PC-9 (cell line): ENCODE results near the gene RAB11A. TPM values are rescaled to one million over a fixed set of nuclear protein-coding genes. Genes with fewer than 3 reads are reported as not detected.

Experiments used
- BruUV-seq: library from RNA; stranded (reverse); fragments of 400-500 nt; replicated peaks from 2 replicates; lab custom pipeline; 2021; lab: Mats Ljungman, UMichigan
- CTCF ChIA-PET: fragments of 300-600 bp; sonication (Branson Sonifier 250); formaldehyde crosslinking; loops from one replicate; lab custom pipeline; 2022; ENCODE audit warnings: antibody characterized with exemption; lab: Charles Lee
- POLR2A ChIA-PET: fragments of 300-600 bp; sonication (Branson Sonifier 250); formaldehyde crosslinking; loops from one replicate; lab custom pipeline; 2022; ENCODE audit warnings: antibody characterized with exemption; ENCODE audit not compliant: unreplicated experiment; lab: Charles Lee
- DNase-seq, 2 experiments: peaks; one replicate each; pipeline versions ENCODE4 v3.0.0 to v3.0.0-alpha.2; 2015 to 2022; ENCODE audit warnings: mixed read lengths in 1 of 2
- H2AFZ ChIP-seq: fragments of 200-600 bp; sonication (generic); 2 replicates; pipeline ENCODE4 v1.8.1; 2017; ENCODE audit warnings: antibody characterized with exemption
- H3F3A ChIP-seq: fragments of 200-600 bp; sonication (generic); 2 replicates; pipeline ENCODE4 v1.8.1; 2017; ENCODE audit warnings: antibody characterized with exemption, mild to moderate bottlenecking, low read depth; ENCODE audit not compliant: insufficient read depth
- H3K27ac ChIP-seq: fragments of 200-600 bp; sonication (generic); 2 replicates; pipeline ENCODE4 v1.6.1; 2016; ENCODE audit warnings: mixed run types
- H3K27me3 ChIP-seq: fragments of 200-600 bp; sonication (generic); 2 replicates; pipeline ENCODE4 v1.6.1; 2016; ENCODE audit warnings: low read depth, mixed run types; ENCODE audit not compliant: insufficient read depth
- H3K36me3 ChIP-seq: fragments of 200-600 bp; sonication (generic); 2 replicates; pipeline ENCODE4 v1.6.1; 2016; ENCODE audit warnings: low read depth, mixed run types
- H3K4me1 ChIP-seq: fragments of 200-600 bp; sonication (generic); replicated peaks from 2 replicates; pipeline ENCODE4 v1.6.1; 2016; ENCODE audit warnings: mixed run types; ENCODE audit not compliant: insufficient read depth
- H3K4me2 ChIP-seq: fragments of 200-600 bp; sonication (generic); 2 replicates; pipeline ENCODE4 v1.6.1; 2017; ENCODE audit warnings: mixed run types
- H3K4me3 ChIP-seq: fragments of 200-600 bp; sonication (generic); 2 replicates; pipeline ENCODE4 v1.6.1; 2016; ENCODE audit warnings: mixed run types
- H3K79me2 ChIP-seq: fragments of 200-600 bp; sonication (generic); 2 replicates; pipeline ENCODE4 v1.6.1; 2017; ENCODE audit warnings: low read depth, mixed run types
- H3K9me2 ChIP-seq: fragments of 200-600 bp; sonication (generic); 2 replicates; pipeline ENCODE4 v1.8.1; 2017; ENCODE audit warnings: mild to moderate bottlenecking; ENCODE audit not compliant: insufficient read depth
- H3K9me3 ChIP-seq: fragments of 200-600 bp; sonication (generic); 2 replicates; pipeline ENCODE4 v1.8.1; 2016; ENCODE audit warnings: low read depth; ENCODE audit not compliant: insufficient read depth
- H4K20me1 ChIP-seq: fragments of 200-600 bp; sonication (generic); 2 replicates; pipeline ENCODE4 v1.8.1; 2017; ENCODE audit not compliant: insufficient read depth
- CTCF ChIP-seq: fragments of 200-600 bp; sonication (generic); conservative IDR thresholded peaks from 2 replicates; pipeline ENCODE4 v1.6.1; 2017; ENCODE audit warnings: mixed run types, antibody characterized with exemption, mild to moderate bottlenecking, moderate library complexity
- EZH2 ChIP-seq: fragments of 200-600 bp; sonication (generic); IDR thresholded peaks from 2 replicates; pipeline ENCODE4 v1.8.0; 2017; ENCODE audit warnings: antibody characterized with exemption, low read depth
- intact Hi-C: fragments of 100-400 bp; cut with micrococcal nuclease; formaldehyde crosslinking; loops from one replicate; pipeline ENCODE4 v1.10.0; 2022; ENCODE audit not compliant: unreplicated experiment
- total RNA-seq: library from RNA; stranded (reverse); gene quantifications from 2 replicates; pipeline ENCODE4 v1.2.3, GENCODE V29; 2021

Gene RAB11A
- total RNA-seq, 1 experiment from 2014 or later = 233 TPM

- H3K36me3 ChIP-seq = no peaks in the 10 kb centered on the region
- no peaks in the 10 kb centered on the region for H3K9me2 ChIP-seq
- H3K4me3 ChIP-seq = no peak overlapping the region
- H3F3A ChIP-seq = no peaks in the 10 kb centered on the region
- DNase-seq = no peak
- intact Hi-C loops = no loop called here
- TF ChIP-seq EZH2 (no peak), CTCF (no peak)
- no peak overlapping the region for H3K4me2 ChIP-seq
- H3K27ac ChIP-seq = no peak overlapping the region
- no peaks in the 10 kb centered on the region for H3K4me1 ChIP-seq
- no peaks in the 10 kb centered on the region for H3K9me3 ChIP-seq
- ChIA-PET CTCF (no interaction called here), POLR2A (interaction anchor here (0.7 kb wide), 1 partner anchor 98 kb away, joined by 3 read pairs; no protein-coding TSS in a partner anchor)
- no peak overlapping the region for H2AFZ ChIP-seq
- no peaks in the 10 kb centered on the region for H4K20me1 ChIP-seq
- BruUV-seq = no TSS peak
- H3K27me3 ChIP-seq = no peaks in the 10 kb centered on the region
- H3K79me2 ChIP-seq = no peaks in the 10 kb centered on the region
These were observed 56.0 kb downstream of the RAB11A start for GRCh38 chr15:65925338-65925737.

- intact Hi-C loops = no loop called here
- CTCF ChIA-PET = no interaction called here
- no peaks in the 10 kb centered on the region for H3K9me3 ChIP-seq
These were observed 57.2 kb downstream of the RAB11A start for GRCh38 chr15:65926459-65926858.

GRCh38 chr15:65926899-65927298, 57.6 kb downstream of the RAB11A start:
- Histone ChIP-seq H3K9me3 (no peaks in the 10 kb centered on the region), H3K4me2 (no peak overlapping the region), H3F3A (no peaks in the 10 kb centered on the region), H3K27me3 (no peaks in the 10 kb centered on the region), H3K9me2 (no peaks in the 10 kb centered on the region), H3K4me1 (no peaks in the 10 kb centered on the region), H3K27ac (no peak overlapping the region), H3K79me2 (no peaks in the 10 kb centered on the region), H3K4me3 (no peak overlapping the region), H3K36me3 (no peaks in the 10 kb centered on the region), H4K20me1 (no peaks in the 10 kb centered on the region), H2AFZ (no peak overlapping the region)
- intact Hi-C loops = no loop called here
- no peak for DNase-seq
- POLR2A ChIA-PET = no interaction called here
- CTCF ChIA-PET = no interaction called here
- TF ChIP-seq CTCF (no peak), EZH2 (no peak)
- BruUV-seq = no TSS peak

More at GRCh38 chr15:65926459-65926858, 57.2 kb downstream of the RAB11A start:
- Histone ChIP-seq H3K27ac (no peak overlapping the region), H3F3A (no peaks in the 10 kb centered on the region), H3K36me3 (no peaks in the 10 kb centered on the region), H2AFZ (no peak overlapping the region), H3K4me2 (no peak overlapping the region), H3K79me2 (no peaks in the 10 kb centered on the region), H3K4me3 (no peak overlapping the region), H4K20me1 (no peaks in the 10 kb centered on the region), H3K4me1 (no peaks in the 10 kb centered on the region), H3K9me2 (no peaks in the 10 kb centered on the region), H3K27me3 (no peaks in the 10 kb centered on the region)
- no peak for TF ChIP-seq EZH2
- no peak for TF ChIP-seq CTCF
- BruUV-seq = no TSS peak
- POLR2A ChIA-PET = no interaction called here
- DNase-seq = no peak
